DMS53 (cell line): ENCODE data around the gene PSEN1.
"Not testable (repeated sequence)": the region's sequence is repeated elsewhere in the genome, so short reads cannot be mapped to it uniquely, and the experiment has no call there.

ENCODE experiments used
- DNase-seq: peaks from one replicate; lab custom pipeline; 2025; lab: John Stamatoyannopoulos, UW

PSEN1 gene

DNA sequence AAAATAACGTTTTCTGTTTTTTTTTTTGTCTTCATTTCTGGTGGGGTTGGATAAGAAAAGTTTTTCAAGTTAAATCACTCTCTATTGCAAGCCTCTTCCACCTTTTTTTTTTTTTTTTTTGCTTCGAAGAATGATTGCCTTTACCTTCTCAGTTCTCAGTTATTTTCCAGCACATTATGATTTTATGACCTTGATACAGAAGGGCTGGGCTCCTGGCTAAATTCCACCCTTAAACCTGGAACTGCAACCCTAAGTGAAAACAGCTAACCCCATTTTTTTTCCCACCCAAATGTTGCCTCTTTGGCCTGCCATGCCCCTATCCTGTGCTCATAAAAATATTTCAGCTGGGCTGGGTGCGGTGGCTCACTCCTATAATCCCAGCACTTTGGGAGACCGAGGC, 31.4 kb downstream of the PSEN1 start:
- DNase-seq: no peak

DNA sequence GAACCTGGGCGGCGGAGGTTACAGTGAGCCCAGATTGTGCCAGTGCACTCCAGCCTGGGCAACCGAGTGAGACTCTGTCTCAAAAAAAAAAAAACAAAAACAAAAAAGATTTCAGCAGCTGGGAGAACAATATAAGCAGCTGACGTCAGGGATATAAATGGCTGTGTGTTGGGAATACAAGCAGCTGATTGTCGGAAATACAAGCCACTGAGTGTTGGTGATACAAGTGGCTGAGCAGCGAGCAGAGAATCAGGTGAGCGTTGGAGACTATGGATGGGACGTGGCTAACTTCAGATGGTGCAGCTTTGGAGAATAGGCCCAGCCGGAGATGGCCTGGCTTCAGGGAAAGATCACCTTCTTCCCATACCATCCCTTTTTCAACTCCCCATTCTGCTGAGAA, 32.0 kb downstream of the PSEN1 start:
- no peak for DNase-seq

DNA sequence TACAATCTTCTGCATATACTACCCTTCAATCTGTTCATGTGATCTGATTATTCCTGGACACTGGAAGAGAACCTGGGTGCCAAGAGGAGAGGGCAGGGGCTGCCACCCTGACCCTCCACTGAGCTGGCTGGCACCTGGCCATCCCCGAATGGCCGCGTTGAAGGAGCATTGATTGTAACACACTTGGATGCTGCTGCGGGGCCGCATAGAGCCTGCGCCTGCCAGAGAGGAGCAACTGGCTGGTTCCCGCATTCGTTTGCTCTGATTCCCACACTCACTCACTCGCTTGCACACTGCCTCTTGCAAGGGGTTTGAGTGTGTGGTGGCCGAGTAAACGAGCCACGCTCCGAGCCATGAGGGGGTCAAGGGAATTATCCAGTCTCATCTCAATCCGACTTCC, 32.4 kb downstream of the PSEN1 start:
- DNase-seq: no peak

DNA sequence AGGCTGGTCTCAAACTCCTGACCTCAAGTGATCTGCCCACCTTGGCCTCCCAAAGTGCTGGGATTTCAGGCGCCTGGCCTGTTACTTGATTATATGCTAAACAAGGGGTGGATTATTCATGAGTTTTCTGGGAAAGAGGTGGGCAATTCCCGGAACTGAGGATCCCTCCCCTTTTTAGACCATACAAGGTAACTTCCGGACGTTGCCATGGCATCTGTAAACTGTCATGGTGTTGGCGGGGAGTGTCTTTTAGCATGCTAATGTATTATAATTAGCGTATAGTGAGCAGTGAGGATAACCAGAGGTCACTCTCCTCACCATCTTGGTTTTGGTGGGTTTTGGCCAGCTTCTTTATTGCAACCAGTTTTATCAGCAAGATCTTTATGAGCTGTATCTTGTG, 33.5 kb downstream of the PSEN1 start:
- DNase-seq: not testable (repeated sequence)

DNA sequence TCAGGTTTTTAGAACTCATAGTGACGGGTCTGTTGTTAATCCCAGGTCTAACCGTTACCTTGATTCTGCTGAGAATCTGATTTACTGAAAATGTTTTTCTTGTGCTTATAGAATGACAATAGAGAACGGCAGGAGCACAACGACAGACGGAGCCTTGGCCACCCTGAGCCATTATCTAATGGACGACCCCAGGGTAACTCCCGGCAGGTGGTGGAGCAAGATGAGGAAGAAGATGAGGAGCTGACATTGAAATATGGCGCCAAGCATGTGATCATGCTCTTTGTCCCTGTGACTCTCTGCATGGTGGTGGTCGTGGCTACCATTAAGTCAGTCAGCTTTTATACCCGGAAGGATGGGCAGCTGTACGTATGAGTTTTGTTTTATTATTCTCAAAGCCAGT, 34.4 kb downstream of the PSEN1 start:
- DNase-seq: no peak

DNA sequence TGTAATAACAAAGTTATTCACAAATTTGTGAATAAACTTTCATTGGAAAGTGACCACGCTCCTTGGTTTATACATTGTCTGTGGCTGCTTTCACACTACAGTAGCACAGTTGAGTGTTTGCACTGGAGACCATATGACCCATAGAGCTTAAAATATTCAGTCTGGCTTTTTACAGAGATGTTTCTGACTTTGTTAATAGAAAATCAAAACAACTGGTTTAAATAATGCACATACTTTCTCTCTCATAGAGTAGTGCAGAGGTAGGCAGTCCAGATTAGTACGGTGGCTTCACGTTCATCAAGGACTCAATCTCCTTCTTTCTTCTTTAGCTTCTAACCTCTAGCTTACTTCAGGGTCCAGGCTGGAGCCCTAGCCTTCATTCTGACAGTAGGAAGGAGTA, 36.2 kb downstream of the PSEN1 start:
- no peak for DNase-seq

DNA sequence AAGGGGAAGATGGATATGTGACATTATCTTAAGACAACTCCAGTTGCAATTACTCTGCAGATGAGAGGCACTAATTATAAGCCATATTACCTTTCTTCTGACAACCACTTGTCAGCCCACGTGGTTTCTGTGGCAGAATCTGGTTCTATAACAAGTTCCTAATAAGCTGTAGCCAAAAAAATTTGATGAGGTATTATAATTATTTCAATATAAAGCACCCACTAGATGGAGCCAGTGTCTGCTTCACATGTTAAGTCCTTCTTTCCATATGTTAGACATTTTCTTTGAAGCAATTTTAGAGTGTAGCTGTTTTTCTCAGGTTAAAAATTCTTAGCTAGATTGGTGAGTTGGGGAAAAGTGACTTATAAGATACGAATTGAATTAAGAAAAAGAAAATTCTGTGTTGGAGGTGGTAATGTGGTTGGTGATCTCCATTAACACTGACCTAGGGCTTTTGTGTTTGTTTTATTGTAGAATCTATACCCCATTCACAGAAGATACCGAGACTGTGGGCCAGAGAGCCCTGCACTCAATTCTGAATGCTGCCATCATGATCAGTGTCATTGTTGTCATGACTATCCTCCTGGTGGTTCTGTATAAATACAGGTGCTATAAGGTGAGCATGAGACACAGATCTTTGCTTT, 36.9 kb downstream of the PSEN1 start:
- peak; percentile 54 for DNase-seq

DNA sequence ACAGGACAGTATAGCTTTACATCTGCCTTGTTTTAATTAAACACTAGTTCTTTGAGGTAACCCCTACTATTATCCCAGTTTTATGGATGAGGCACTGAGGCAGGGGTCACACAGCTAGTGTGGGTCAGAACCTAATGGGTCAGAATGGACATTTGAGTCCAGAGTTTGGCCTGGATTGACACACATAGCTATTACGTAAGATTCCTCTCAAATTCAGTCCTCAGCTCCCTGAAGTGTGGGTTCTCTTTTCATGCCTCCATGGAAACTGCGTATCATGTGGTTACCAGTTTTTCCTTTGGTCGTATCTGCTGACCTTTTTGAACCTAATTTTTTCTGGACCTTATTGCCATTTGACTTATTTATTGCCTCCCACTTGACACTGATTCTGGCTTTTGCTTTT, 40.4 kb downstream of the PSEN1 start:
- DNase-seq: no peak

DNA sequence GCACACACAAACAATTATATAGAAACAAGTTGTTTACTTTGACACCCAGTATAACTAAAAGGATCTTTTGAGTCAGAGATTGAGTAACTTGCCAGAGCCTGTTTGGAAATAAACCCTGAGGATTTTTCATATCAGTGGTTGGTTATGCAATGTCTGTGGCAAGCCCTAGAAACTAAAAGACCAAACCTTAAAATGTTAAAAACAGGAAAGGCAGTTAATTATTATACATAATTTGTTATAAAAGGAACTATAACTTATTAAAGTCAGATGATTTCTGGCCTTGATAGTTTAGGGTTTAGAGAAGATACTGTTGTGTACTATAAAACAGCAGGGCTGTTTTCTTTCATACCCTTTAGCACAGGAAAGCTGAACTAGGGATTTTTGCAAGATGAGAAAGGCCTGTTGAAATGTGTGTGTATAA, 44.1 kb downstream of the PSEN1 start:
- no peak for DNase-seq

DNA sequence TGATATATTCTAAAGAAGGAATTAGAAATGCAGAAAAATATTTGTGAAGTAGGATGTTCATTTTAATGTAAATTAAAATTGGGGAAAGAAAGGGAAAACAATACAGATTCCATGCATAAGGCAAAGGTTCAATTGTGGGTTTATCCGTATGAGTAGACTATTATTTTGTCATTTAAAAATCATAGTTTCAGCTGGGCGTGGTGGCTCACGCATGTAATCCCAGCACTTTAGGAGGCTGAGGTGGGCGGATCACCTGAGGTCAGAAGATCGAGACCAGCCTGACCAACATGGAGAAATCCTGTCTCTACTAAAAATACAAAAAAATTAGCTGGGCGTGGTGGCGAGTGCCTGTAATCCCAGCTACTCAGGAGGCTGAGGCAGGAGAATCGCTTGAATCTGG, 44.7 kb downstream of the PSEN1 start:
- not testable (repeated sequence) for DNase-seq

DNA sequence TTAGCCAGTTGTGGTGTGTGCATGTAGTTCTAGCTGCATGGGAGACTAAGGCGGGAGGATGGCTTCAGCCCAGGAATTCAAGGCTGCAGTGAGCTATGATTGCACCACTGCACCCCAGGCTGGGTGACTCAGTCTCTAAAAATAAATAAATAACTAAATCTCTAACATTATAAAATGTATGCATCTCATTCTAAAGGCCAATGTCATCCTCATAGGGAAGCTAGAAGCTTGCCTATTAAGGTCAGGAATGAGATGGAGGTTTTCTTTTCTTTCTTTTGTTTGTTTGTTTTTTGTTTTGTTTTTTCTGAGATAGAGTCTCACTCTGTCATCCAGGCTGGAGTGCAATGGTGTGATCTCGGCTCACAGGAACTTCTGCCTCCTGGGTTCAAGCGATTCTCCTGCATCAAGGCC, 52.2 kb downstream of the PSEN1 start:
- DNase-seq: no peak

DNA sequence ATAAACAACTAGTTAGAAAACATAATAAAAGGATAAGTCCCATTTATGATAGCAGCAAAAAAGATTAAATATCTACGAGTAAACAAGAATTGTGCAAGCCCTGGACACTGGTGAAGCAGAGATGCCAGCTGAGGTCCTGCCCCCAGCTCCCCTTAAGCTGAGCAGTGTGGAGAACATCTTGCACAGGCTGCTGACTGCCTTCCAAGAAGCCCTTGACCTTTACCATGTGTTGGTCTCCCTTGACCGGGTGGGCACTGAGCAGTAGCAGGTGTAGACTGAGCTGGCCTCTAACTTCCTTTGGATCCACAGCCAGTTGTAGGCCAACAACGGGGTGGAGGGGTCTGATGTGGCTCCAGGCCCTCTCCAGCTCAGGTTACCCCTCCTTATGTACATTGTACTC, 53.3 kb downstream of the PSEN1 start:
- DNase-seq: no peak

DNA sequence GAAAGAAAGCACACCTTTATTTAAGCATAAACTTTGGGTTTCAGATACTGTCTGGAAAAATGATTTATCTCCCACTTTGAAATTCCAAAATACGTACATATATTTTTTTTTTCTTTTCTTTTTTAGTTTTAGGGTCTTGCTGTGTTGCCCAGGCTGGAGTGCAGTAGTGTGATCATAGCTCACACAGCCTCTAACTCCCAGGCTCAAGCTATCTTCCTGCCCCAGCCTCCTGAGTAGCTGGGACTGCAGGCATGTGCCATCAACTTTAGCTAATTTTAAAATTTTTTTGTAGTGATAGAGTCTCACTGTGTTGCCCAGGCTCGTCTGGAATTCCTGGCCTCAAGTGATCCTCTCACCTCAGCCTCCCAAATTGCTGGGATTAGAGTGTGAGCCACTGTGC, 55.1 kb downstream of the PSEN1 start:
- DNase-seq: no peak

DNA sequence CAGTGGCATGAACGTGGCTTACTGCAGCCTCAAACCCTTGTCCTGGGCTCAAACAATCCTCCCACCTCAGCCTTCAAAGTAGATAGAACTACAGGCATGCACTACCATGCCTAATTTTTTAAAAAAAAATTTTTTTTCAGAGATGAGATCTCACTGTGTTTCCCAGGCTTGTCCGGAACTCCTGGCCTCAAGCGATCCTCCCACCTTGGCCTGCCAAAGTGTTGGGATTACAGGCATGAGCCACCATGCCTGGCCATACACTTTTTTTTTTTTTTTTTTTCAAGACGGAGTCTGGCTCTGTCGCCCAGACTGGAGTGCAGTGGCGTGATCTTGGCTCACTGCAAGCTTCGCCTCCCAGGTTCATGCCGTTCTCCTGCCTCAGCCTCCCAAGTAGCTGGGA, 58.0 kb downstream of the PSEN1 start:
- DNase-seq: not testable (repeated sequence)

DNA sequence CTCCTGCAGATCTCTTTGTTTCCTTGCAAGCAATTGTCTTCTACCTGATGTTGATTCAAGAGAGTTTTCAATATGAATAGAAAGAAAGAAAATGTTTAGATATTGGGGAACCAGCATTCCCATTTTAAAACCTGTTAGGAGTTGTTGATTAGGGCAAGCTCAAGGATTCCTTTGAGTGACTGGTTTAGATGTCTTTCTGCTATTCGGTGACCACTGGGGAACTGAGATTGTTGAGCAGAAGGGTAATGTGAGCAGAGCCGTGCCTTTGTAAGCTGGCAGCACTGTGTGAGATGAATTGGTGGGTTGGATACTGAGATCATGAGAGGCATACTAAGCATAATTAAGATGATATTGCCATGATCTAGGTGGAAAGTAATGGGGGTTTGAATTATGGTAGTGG, 61.9 kb downstream of the PSEN1 start:
- DNase-seq: no peak

DNA sequence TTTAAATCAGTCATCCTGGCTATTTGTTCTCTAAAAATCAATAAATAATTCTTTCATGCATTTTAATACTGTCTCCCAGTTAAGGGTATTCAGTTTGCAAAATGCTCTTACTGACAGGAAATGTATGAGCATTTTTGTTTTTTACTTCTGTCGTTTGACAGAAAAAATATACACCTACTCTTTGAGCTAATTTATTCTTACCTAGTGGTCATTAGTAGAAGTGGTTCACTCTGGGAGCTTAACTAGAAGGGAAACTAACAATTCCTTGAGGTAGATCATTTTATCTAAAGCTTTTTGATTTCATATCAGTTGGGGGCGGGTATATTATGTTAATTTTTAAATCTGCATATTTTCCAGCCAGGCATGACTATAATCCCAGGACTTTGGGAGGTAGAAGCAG, 67.2 kb downstream of the PSEN1 start:
- DNase-seq: no peak

DNA sequence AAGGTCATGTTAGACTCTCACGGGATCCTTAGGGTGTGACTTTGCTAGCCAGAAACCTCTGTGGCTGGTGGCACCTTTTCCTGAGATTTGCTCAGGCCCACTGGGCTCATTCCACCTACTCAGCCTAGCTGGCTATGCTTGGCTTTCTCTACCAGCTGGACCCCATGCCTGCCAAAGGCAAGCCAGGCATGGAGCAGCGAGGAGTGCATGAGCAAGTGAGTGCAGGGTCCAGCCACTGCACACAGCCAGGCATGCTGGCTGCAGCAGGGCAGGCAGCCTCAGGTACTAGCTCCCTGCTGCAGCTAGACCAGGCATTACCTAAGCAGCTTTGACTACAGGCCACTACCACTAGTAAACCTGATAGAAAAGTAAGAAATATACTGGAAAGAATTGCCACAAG, 71.3 kb downstream of the PSEN1 start:
- DNase-seq: no peak

DNA sequence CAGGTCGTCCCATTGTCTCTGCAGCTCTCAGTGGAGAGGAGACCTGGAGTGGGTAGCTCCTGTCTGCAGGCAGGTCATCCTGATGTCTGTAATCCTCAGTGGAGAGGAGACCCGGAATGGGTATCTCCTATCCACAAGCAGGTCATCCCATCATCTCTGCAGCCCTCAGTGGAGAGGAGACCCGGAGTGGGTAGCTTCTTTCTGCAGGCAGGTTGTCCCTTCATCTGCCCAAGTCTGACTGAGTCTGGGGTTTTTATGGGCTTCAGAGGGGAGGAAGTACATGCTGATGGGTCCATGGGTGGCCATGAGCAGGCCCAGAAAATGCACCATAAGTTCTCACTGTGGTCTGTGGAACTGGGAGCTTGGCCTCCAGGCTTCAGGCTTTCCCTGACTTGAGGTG, 72.1 kb downstream of the PSEN1 start:
- DNase-seq: peak; percentile 36

DNA sequence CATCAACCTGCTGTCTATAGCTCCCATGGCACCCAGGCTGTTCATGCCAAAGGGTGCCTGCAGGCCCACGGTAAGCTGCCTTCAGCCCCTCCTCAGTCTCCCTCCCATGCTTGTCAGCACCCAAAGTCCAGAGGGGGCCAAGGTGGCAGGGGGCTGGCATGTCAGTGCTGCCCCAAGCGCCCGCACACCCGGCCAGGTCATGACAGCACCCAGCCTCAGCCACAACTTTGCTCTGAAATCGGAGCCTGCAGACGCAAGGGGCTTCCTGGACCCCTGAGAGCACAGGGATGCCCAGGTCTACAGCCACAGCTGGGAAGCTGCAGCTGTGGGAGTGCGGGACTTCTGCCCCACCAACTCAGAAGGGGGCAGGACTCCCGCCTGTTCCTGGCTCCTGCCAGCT, 72.5 kb downstream of the PSEN1 start:
- DNase-seq: no peak

DNA sequence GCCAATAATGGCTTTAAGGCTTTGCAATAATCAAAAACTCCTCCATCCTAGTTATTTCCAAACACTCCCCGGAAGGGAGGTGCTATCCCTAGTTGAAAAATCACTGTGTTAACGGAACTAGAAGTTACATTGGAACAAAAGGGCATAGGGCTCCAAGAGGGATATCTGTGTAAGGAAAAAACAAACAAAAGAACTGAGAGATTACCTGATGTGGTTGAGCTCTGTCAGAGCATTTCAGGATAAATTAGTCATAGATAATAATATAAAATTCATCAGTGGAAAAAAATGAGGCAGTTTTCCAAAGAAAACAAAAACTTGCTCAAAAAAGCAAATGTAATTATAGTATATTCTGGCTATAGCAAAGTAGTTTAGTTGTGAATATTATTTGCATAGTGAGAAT, 73.6 kb downstream of the PSEN1 start:
- DNase-seq: no peak

DNA sequence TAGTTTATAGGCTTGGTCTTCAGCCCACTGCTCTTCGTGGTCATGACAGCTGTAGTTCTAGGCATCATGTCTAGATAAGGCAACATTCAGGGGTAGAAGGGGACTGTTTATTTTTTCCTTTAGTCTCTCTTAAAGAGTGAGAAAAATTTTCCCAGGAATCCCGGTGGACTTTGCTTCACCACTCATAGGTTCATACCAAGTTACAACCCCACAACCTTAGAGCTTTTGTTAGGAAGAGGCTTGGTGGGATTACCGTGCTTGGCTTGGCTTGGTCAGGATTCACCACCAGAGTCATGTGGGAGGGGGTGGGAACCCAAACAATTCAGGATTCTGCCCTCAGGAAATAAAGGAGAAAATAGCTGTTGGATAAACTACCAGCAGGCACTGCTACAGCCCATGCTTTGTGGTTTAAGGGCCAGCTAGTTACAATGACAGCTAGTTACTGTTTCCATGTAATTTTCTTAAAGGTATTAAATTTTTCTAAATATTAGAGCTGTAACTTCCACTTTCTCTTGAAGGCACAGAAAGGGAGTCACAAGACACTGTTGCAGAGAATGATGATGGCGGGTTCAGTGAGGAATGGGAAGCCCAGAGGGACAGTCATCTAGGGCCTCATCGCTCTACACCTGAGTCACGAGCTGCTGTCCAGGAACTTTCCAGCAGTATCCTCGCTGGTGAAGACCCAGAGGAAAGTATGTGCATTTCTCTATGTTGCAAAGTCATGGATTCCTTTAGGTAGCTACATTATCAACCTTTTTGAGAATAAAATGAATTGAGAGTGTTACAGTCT, 75.1 kb downstream of the PSEN1 start:
- no peak for DNase-seq

DNA sequence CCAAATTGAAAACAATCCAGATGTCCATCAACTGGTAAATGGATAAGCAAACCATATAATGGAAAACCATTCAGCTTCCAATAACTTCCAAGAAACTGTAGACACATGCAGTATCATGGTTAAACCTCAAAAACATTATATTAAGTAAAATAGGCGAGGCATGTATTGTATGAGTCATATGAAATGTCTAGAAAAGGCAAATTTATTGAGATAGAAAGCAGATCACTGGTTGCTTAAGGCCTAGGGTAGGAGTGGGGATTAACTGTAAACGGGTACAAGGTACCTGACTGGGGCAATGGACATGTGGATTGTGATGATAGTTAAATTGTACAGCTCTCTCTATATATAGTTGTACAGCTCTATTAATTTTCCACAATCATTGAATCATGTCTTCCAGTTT, 79.7 kb downstream of the PSEN1 start:
- DNase-seq: no peak

DNA sequence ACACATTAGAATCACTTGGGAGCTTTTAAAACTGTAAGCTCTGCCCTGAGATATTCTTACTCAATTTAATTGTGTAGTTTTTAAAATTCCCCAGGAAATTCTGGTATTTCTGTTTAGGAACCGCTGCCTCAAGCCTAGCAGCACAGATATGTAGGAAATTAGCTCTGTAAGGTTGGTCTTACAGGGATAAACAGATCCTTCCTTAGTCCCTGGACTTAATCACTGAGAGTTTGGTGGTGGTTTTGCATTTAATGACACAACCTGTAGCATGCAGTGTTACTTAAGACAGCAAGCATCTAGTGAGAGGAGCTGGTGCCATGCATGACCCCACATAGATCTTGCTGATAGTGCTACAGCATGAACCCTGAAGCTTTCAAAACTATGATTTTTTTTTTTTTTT, 81.1 kb downstream of the PSEN1 start:
- no peak for DNase-seq

DNA sequence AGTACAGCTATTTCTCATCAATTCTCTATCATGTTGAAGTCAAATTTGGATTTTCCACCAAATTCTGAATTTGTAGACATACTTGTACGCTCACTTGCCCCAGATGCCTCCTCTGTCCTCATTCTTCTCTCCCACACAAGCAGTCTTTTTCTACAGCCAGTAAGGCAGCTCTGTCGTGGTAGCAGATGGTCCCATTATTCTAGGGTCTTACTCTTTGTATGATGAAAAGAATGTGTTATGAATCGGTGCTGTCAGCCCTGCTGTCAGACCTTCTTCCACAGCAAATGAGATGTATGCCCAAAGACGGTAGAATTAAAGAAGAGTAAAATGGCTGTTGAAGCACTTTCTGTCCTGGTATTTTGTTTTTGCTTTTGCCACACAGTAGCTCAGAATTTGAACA, 83.8 kb downstream of the PSEN1 start:
- DNase-seq: no peak
